ENCODE measurements around the gene GPHN. TPM values are rescaled to one million over a fixed set of nuclear protein-coding genes. Genes with fewer than 3 reads are reported as not detected.

Gene GPHN
- total RNA-seq, 2 donors from 2014 or later, result 13.5 to 18.7 TPM

DNA sequence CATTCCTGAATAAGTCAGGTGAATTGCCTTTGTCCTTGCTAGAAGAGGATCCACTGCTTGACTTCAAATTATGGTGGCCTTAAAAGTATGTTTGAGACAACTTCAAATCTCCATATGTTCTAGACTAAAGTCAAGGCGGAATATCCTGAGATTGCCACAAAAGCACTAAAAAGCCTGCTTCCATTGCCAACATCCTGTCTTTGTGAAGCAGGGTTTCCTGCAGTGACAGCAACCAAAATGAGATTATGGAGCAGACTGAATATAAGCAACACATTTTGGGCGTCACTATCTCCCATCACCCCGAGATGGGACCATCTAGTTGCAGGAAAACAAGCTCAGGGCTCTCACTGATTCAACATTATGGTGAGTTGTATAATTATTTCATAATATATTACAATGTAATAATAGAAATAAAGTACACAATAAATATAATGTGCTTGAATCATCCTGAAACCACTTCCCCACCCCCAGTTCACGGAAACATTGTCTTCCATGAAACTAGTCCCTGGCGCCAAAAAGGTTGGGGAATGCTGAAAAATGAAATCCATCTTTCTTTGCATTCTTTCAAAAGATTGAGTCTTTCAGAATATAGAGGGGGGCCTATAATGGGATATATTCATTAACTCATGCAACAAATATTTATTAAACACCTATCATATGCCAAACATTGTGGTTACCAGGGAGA lies 143.7 kb downstream of the GPHN start:
- Histone ChIP-seq H3K27me3 (replicated peaks; ENCODE audit: insufficient read depth) (no peaks in the 10 kb centered on the region), H3K36me3 (no peaks in the 10 kb centered on the region), H3K4me3 (no peak overlapping the region), H3K27ac (no peak overlapping the region), H3K4me1 (replicated peaks) (no peaks in the 10 kb centered on the region), H3K9me3 (no peaks in the 10 kb centered on the region)
- TF ChIP-seq POLR2AphosphoS5 (IDR thresholded peaks at IDR 0.05), result no peak
- TF ChIP-seq, protein P1, sequence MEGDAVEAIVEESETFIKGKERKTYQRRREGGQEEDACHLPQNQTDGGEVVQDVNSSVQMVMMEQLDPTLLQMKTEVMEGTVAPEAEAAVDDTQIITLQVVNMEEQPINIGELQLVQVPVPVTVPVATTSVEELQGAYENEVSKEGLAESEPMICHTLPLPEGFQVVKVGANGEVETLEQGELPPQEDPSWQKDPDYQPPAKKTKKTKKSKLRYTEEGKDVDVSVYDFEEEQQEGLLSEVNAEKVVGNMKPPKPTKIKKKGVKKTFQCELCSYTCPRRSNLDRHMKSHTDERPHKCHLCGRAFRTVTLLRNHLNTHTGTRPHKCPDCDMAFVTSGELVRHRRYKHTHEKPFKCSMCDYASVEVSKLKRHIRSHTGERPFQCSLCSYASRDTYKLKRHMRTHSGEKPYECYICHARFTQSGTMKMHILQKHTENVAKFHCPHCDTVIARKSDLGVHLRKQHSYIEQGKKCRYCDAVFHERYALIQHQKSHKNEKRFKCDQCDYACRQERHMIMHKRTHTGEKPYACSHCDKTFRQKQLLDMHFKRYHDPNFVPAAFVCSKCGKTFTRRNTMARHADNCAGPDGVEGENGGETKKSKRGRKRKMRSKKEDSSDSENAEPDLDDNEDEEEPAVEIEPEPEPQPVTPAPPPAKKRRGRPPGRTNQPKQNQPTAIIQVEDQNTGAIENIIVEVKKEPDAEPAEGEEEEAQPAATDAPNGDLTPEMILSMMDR (IDR thresholded peaks at IDR 0.05), result no peak
- no peak for TF ChIP-seq POLR2A (IDR thresholded peaks at IDR 0.05)
- DNase-seq (ENCODE audit: low spot score), result no peak
- intact Hi-C loops (cut with DNase I), result no loop called here
- WGBS, result 93% methylated on average over 5 of the region's 5 CpGs

DNA sequence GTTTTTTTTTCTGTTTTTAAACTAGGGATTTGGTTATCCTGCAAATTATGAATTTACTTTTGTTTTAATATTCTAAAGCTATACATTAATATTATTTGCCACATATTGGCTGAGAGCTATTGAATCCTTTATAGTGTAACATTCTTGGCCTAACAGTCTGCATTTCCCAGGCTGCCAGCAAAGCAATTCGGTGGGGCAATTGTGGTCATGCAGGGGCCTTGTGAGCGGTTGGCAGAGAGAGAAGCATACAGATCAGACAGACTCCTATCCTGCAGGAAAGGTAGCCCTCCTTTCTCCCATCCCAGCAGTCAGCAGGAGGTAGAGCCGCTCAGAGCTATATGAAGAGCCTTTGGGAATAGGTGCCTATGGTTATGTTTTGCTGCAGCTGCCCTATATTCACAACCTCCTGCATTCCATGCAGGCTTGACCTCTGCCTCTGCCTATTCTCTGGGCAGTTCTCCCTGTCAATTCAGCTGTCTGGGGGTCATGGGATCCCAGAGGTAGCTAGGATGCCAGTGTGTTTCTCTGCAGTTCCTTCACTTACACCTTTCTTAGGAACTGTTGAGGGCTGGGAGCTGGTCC lies 144.7 kb downstream of the GPHN start:
- Histone ChIP-seq H3K36me3 (no peaks in the 10 kb centered on the region), H3K27me3 (replicated peaks; ENCODE audit: insufficient read depth) (no peaks in the 10 kb centered on the region), H3K9me3 (no peaks in the 10 kb centered on the region), H3K4me1 (replicated peaks) (no peaks in the 10 kb centered on the region), H3K4me3 (no peak overlapping the region), H3K27ac (no peak overlapping the region)
- no peak for TF ChIP-seq POLR2A (IDR thresholded peaks at IDR 0.05)
- TF ChIP-seq, protein P1 (IDR thresholded peaks at IDR 0.05), result no peak
- TF ChIP-seq POLR2AphosphoS5 (IDR thresholded peaks at IDR 0.05), result no peak
- DNase-seq (ENCODE audit: low spot score), result no peak
- WGBS, result 75% methylated on average over 3 of the region's 3 CpGs
- intact Hi-C loops (cut with DNase I), result no loop called here

DNA sequence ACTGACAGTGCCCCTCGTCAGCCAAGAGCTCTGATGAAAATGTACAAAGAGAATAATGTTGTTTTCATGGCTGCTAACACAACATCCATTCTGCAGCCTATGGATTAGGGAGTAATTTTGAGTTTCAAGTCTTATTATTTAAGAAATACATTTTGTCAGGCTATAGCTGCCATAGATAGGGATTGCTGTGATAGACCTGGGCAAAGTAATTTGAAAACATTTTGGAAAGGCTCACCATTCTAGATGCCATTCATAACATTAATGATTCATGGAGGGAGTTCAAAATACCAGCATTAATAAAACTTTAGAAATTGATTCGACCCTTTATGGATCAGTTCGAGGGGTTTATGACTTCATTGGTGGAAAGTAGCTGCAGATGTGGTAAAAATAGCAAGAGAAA lies 149.8 kb downstream of the GPHN start:
- H3K9me3 ChIP-seq, result no peaks in the 10 kb centered on the region
- no peaks in the 10 kb centered on the region for H3K4me1 ChIP-seq (replicated peaks)
- H3K27ac ChIP-seq, result no peak overlapping the region
- DNase-seq (ENCODE audit: low spot score), result no peak
- WGBS, result 93% methylated on average over 3 of the region's 3 CpGs
- intact Hi-C loops (cut with DNase I), result no loop called here
- H3K27me3 ChIP-seq (replicated peaks; ENCODE audit: insufficient read depth), result no peaks in the 10 kb centered on the region
- no peak overlapping the region for H3K4me3 ChIP-seq
- TF ChIP-seq, protein P1 (IDR thresholded peaks at IDR 0.05), result no peak
- TF ChIP-seq POLR2A (IDR thresholded peaks at IDR 0.05), result no peak
- no peaks in the 10 kb centered on the region for H3K36me3 ChIP-seq

DNA sequence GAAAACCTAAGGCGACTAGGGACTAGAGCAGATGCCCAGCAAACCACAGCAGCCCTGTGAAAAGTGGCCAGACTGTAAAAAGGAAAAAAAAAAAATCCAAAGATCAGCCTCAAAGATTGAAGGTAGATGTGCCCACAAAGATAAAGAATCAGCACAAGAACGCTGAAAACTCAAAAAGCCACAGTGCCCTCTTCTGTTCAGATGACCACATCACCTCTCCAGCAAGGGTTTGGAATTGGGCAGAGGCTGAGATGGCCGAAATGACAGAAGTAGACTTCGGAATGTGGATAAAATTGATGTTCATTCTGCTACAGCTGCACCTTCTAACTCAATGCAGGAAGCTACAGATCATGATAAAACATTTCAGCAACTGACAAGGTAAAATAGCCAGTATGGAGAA lies 154.4 kb downstream of the GPHN start:
- Histone ChIP-seq H3K9me3 (no peaks in the 10 kb centered on the region), H3K27ac (no peak overlapping the region), H3K4me3 (no peak overlapping the region), H3K27me3 (replicated peaks; ENCODE audit: insufficient read depth) (no peaks in the 10 kb centered on the region), H3K4me1 (replicated peaks) (no peaks in the 10 kb centered on the region), H3K36me3 (no peaks in the 10 kb centered on the region)
- DNase-seq (ENCODE audit: low spot score), result no peak
- TF ChIP-seq, protein P1 (IDR thresholded peaks at IDR 0.05), result peak in 1 of 4 experiments; percentile 17
- TF ChIP-seq POLR2A (IDR thresholded peaks at IDR 0.05) (no peak), POLR2AphosphoS5 (IDR thresholded peaks at IDR 0.05) (no peak)
- 73% methylated on average over 4 of the region's 4 CpGs for WGBS
- intact Hi-C loops (cut with DNase I), result no loop called here

DNA sequence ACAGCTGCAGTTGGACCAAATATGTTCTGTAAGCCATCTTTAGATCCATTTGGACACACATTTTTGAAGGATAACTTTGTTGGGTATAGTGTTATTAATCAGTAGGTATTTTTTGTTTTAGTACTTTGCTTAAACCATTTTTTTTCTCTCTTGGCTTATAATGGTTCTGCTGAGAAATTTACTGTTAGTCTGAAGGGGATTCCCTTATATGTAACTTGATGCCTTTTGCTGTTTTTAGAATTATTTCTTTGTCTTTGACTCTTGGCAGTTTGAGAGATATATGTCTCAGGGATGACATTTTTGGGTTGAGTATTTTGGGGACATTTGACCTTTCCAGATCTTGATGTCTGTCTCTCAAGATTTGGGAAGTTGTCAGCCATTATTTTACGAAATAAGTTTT lies 169.8 kb downstream of the GPHN start:
- H3K36me3 ChIP-seq, result no peaks in the 10 kb centered on the region
- no peak for DNase-seq (ENCODE audit: low spot score)
- WGBS, result 97% methylated on average over 1 of the region's 1 CpG
- no peak overlapping the region for H3K27ac ChIP-seq
- no peak for TF ChIP-seq POLR2A (IDR thresholded peaks at IDR 0.05)
- no peak for TF ChIP-seq POLR2AphosphoS5 (IDR thresholded peaks at IDR 0.05)
- TF ChIP-seq, protein P1 (IDR thresholded peaks at IDR 0.05), result no peak
- intact Hi-C loops (cut with DNase I), result no loop called here
- H3K27me3 ChIP-seq (replicated peaks; ENCODE audit: insufficient read depth), result no peaks in the 10 kb centered on the region
- no peaks in the 10 kb centered on the region for H3K4me1 ChIP-seq (replicated peaks)
- no peak overlapping the region for H3K4me3 ChIP-seq
- H3K9me3 ChIP-seq, result no peaks in the 10 kb centered on the region

Data from prostate gland (tissue), 2 donors.